ENCODE data around the gene NCOA3. TPM values are rescaled to one million over a fixed set of nuclear protein-coding genes. Genes with fewer than 3 reads are reported as not detected.

NCOA3 gene
- total RNA-seq, 8 experiments from 2014 or later, result 24.4 to 81.9 (median 31.1) TPM

DNA sequence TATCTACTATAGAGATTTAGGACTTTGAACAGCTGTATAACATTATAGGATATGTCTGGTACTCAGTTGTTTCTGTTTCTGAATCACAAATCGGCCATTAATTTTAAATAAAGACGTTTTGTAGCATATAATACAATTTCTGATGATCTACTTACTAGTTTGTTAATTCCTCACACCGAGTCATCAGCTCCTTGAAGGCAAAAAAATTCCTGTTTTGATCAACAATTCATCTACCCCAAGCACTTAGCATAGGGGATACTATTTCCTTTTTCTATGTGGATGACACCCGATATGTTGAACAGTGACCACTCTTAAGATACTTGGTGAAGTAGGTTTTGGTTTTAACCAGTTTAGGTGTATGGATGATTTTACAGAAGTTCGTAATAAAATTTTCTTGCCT is 107.3 kb downstream of the NCOA3 start:
- 45 to 100% (median 88%) methylated on average over 1 to 5 of the region's 5 CpGs for WGBS, 10 experiments
- H3K4me1 ChIP-seq (replicated peaks in 1 of 2), result peaks cover 10 to 22% of the 10 kb centered on the region in 2 donors
- in situ Hi-C loops (cut with MboI; ENCODE audit: low pct_unique_long_range_greater_than_20kb in 2 of 9, low sequenced_read_pairs in 9 of 9, unreplicated experiment in 9 of 9), result loop anchor here in 5 of 9 experiments (25.0 kb wide), 3 partner anchors 97 to 222 kb away; partner anchors contain the start of gene NCOA3 (in 2 of the 5)

DNA sequence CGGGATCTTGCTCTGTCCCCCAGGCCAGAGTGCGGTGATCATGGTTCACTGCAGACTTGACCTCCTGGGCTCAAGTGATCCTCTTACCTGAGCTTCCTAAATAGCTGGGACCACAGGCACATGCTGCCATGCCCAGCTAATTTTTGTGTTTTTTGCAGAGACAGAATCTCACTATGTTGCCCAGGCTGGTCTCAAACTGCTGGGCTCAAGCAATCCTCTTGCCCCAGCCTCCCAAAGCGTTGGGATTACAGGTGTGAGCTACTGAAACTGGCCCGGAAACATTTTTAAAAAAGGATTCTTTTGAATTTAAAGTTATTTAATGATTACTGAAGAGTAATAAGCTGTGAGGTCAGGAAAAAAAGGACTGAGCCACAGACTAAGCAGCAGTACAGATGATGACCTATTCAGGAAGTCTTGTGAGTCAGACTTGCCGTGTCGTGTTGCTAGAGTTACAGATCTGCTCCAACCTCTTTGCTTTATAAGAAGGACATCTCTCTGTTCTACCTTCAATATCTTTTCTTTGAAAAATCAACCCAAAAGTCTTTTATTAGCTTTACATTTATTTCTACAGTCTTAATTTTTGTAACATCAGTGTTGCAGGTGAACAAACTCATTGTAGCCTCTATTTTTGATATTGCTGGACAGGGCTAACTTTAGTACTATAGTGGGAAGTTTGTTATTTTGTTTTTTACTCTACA is 108.7 kb downstream of the NCOA3 start:
- in situ Hi-C loops (cut with MboI; ENCODE audit: low pct_unique_long_range_greater_than_20kb in 2 of 9, low sequenced_read_pairs in 9 of 9, unreplicated experiment in 9 of 9), result loop anchor here in 5 of 9 experiments (25.0 kb wide), 3 partner anchors 98 to 223 kb away; partner anchors contain the start of gene NCOA3 (in 2 of the 5)
- Histone ChIP-seq H3K27ac (no peak overlapping the region), H3K4me1 (replicated peaks in 1 of 2) (peaks cover 10 to 22% of the 10 kb centered on the region in 2 donors), H3K4me3 (no peak overlapping the region)
- peak in 7 of 8 experiments; percentile 15 to 91 (median 76) for ATAC-seq (replicated peaks in 6 of 8)
- WGBS, 10 experiments, result 7 to 100% (median 70%) methylated on average over 1 to 6 of the region's 6 CpGs; no CpG with 5 or more reads in 1 of the 10 experiments

More for the DNA sequence above, 107.3 kb downstream of the NCOA3 start:
- Histone ChIP-seq H3K27ac (no peak overlapping the region), H3K4me3 (no peak overlapping the region)
- ATAC-seq (replicated peaks in 6 of 8), result no peak

DNA sequence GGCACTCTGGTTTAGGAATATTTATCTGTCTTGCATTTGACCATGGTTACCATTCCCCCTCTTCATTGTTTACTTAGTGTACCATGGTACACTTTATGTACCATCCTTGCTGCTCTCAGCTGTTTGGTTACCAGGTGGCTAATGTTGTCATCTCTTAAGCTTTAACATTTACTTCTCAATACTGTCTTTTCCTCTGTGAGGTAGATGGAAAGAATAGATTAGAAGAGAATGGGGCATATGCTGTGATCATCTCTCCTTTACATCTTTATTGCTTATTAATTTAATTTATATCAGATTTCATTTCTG is 109.2 kb downstream of the NCOA3 start:
- Histone ChIP-seq H3K4me3 (no peak overlapping the region), H3K4me1 (replicated peaks in 1 of 2) (peaks cover 10 to 17% of the 10 kb centered on the region in 2 donors), H3K27ac (no peak overlapping the region)
- in situ Hi-C loops (cut with MboI; ENCODE audit: low pct_unique_long_range_greater_than_20kb in 2 of 9, low sequenced_read_pairs in 9 of 9, unreplicated experiment in 9 of 9), result loop anchor here in 5 of 9 experiments (25.0 kb wide), 3 partner anchors 99 to 224 kb away; partner anchors contain the start of gene NCOA3 (in 2 of the 5)
- peak in 3 of 8 experiments; percentile 9 to 55 (median 18) for ATAC-seq (replicated peaks in 6 of 8)

DNA sequence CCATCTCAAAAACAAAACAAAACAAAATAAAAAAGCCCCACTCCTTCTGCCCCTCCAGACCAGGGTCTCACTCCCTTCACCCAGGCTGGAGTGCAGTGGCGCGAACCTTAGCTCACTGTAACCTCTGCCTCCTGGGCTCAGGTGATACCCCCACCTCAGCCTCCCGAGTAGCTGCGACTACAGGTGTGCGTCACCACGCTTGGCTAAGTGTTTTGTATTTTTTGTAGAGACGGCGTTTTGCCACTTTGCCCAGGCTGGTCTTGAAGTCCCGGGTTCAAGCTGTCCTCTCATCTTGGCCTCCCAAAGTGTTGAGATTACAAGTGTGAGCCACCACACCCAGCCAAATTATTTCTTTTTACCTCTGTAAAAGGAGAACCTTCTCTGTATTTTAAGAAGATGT is 110.1 kb downstream of the NCOA3 start:
- peaks cover 3 to 8% of the 10 kb centered on the region in 2 donors for H3K4me1 ChIP-seq (replicated peaks in 1 of 2)
- H3K27ac ChIP-seq, result no peak overlapping the region
- 100% methylated on average over 2 to 6 of the region's 9 CpGs; no CpG with 5 or more reads in 4 of the 10 experiments for WGBS, 10 experiments
- ATAC-seq (replicated peaks in 6 of 8), result no peak
- H3K4me3 ChIP-seq, result no peak overlapping the region
- in situ Hi-C loops (cut with MboI; ENCODE audit: low pct_unique_long_range_greater_than_20kb in 2 of 9, low sequenced_read_pairs in 9 of 9, unreplicated experiment in 9 of 9), result loop anchor here in 5 of 9 experiments (25.0 kb wide), 3 partner anchors 99 to 224 kb away; partner anchors contain the start of gene NCOA3 (in 2 of the 5)

DNA sequence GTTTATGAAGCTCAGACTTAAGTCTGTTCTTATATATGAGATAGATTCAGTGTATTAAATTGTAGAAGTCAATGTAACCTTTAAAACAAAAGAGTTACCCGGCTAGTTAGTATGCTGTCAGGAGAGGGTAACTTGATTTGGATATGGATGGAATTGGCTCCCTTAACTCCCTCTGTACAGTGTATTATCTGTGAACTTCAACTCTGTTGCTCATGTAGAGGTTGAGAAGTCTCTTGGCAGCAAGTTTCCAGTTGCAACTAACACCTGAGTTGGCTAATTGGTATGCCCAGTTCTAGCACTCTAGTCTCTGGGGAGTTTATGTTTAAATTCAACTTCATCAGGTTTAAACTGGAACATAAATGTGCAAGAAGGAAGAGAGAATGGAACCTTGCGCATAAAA is 111.0 kb downstream of the NCOA3 start:
- in situ Hi-C loops (cut with MboI; ENCODE audit: low pct_unique_long_range_greater_than_20kb in 2 of 9, low sequenced_read_pairs in 9 of 9, unreplicated experiment in 9 of 9), result loop anchor here in 5 of 9 experiments (25.0 kb wide), 3 partner anchors 100 to 225 kb away; partner anchors contain the start of gene NCOA3 (in 2 of the 5)
- no peak for ATAC-seq (replicated peaks in 6 of 8)
- H3K4me3 ChIP-seq, result no peak overlapping the region
- WGBS, 10 experiments, result 85 to 100% (median 94%) methylated on average over 1 to 2 of the region's 2 CpGs; no CpG with 5 or more reads in 1 of the 10 experiments
- no peak overlapping the region for H3K27ac ChIP-seq
- no peaks in the 10 kb centered on the region for H3K4me1 ChIP-seq (replicated peaks in 1 of 2)

DNA sequence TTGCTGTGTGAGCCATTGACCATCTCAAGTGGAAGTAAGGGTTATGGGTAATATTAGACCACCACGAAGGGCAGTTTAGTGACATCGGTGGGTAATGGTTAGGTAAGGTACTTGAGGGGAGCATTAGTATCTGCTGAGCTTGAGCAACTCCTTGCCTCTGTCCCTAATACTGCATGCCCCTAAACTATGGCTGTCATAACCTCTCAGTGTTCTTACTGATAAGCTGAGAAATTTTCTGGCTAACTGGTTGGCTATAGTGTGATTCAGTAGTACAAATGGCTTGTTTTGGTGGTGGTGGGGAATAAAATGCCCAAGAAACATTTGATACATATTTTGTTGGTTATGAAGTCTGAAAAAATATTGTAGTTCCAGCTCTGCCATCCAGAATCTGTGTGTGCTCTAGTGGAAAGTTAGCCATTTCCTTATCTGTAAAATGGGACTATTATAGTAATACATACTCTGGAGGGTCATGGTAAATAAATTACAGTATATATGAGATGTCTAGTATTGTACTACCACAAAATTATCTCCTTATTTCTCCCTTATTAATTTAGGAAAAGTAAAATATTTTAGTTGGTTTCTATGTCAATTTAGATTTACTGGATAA is 113.1 kb downstream of the NCOA3 start:
- no peak for ATAC-seq (replicated peaks in 6 of 8)
- no peak overlapping the region for H3K27ac ChIP-seq
- H3K4me3 ChIP-seq, result no peak overlapping the region
- in situ Hi-C loops (cut with MboI; ENCODE audit: low pct_unique_long_range_greater_than_20kb in 2 of 9, low sequenced_read_pairs in 9 of 9, unreplicated experiment in 9 of 9), result loop anchor here in 5 of 9 experiments (25.0 kb wide), 3 partner anchors 103 to 228 kb away; partner anchors contain the start of gene NCOA3 (in 2 of the 5)
- H3K4me1 ChIP-seq (replicated peaks in 1 of 2), result no peaks in the 10 kb centered on the region
- 83 to 100% (median 100%) methylated on average over 1 to 2 of the region's 2 CpGs; no CpG with 5 or more reads in 4 of the 10 experiments for WGBS, 10 experiments

DNA sequence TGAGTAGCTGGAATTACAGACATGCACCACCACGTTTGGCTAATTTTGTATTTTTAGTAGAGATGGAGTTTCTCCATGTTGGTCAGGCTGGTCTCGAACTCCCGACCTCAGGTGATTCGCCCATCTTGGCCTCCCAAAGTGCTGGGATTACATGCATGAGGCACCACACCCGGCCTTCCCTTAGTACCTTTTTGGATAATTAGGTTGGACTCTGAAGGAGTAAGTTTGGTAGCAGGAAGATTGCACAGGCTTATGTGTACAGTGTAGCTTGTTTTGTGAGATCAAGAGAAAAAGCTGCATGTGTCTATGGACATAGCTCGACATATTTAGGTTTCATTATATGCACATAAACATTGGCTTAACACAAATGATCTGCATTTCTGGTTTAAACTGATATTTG is 116.8 kb downstream of the NCOA3 start:
- peaks cover 0 to 3% of the 10 kb centered on the region in 2 donors for H3K4me1 ChIP-seq (replicated peaks in 1 of 2)
- in situ Hi-C loops (cut with MboI; ENCODE audit: low pct_unique_long_range_greater_than_20kb in 2 of 9, low sequenced_read_pairs in 9 of 9, unreplicated experiment in 9 of 9), result loop anchor here in 5 of 9 experiments (25.0 kb wide), 3 partner anchors 106 to 231 kb away; partner anchors contain the start of gene NCOA3 (in 2 of the 5)
- no peak overlapping the region for H3K27ac ChIP-seq
- 0 to 100% (median 95%) methylated on average over 1 to 6 of the region's 6 CpGs; no CpG with 5 or more reads in 1 of the 10 experiments for WGBS, 10 experiments
- peak in 1 of 8 experiments; percentile 46 for ATAC-seq (replicated peaks in 6 of 8)
- no peak overlapping the region for H3K4me3 ChIP-seq

DNA sequence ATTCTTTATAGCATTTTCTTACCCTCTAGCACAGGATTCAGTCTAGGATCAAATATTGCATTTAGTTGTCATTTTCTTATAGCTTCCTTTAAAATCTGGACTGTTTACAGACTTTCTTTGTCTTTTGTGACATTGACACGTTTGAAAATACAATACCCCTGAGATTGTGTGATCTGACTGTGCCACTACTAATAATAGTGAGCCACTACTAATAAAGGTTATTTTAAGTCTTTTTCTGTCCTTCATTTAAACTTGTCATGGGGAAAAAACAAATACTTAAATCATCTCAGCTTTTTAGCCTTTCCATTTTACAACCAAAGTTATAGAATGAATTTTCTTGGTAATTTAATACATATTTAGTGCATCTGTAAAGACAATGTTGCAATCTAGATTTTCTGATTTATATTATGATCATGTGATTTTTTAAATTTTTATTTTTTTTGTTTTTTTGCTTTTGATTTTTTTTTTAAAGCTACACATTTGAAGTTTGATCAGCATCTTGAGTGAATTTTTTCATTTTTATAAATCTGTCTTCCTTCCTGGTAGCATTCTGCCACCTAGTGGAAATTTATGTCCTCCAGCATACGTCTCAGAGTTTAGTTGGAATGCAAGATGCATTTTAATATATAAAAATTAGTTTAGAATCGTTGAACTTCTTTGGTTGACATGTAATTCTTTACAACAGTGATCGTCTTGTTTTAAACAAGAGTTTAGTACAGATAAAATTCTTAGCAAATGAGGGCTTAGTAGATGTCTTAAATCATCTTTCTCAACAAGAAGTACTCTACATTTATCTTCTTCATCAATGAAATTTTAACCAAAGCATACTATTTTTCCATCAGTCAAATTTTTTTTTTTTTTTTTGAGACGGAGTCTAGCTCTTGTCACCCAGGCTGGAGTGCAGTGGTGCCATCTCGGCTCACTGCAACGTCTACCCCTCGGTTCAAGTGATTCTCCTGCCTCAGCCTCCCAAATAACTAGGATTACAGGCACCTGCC is 119.4 kb downstream of the NCOA3 start:
- peak in 4 of 8 experiments; percentile 12 to 50 (median 29) for ATAC-seq (replicated peaks in 6 of 8)
- peaks cover 0 to 3% of the 10 kb centered on the region in 2 donors for H3K4me1 ChIP-seq (replicated peaks in 1 of 2)
- in situ Hi-C loops (cut with MboI; ENCODE audit: low pct_unique_long_range_greater_than_20kb in 2 of 9, low sequenced_read_pairs in 9 of 9, unreplicated experiment in 9 of 9), result loop anchor here in 5 of 9 experiments (10.0 to 25.0 kb wide), 4 partner anchors 109 to 234 kb away; partner anchors contain the start of gene NCOA3 (in 2 of the 5)
- H3K4me3 ChIP-seq, result no peak overlapping the region
- no peak overlapping the region for H3K27ac ChIP-seq
- WGBS, 10 experiments, result 20 to 60% (median 41%) methylated on average over 2 to 8 of the region's 8 CpGs

DNA sequence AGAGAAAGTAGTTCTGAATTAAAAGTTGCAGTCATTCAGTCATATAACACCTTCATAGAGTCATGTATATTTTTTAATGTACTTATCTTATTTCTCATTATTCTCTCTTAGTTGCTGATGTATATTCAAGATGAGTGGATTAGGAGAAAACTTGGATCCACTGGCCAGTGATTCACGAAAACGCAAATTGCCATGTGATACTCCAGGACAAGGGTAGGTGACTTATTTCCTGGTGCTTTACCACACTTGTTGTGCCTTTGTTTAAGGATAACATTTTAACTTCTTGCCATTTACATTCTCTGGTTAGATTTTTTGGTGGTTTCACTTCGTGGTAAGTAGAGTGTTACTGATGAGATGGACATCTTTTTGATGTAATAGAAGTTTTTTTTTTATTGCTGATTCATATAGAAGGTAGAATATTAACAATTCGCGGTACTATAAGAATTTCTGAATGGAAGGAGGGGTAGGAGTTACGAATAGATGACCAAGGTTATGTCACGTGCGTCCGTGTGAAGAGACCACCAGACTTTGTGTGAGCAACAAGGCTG is 120.5 kb downstream of the NCOA3 start:
- H3K27ac ChIP-seq, result no peak overlapping the region
- no peak overlapping the region for H3K4me3 ChIP-seq
- WGBS, 10 experiments, result 44 to 100% (median 91%) methylated on average over 2 to 9 of the region's 9 CpGs; no CpG with 5 or more reads in 2 of the 10 experiments
- peaks cover 0 to 3% of the 10 kb centered on the region in 2 donors for H3K4me1 ChIP-seq (replicated peaks in 1 of 2)
- in situ Hi-C loops (cut with MboI; ENCODE audit: low pct_unique_long_range_greater_than_20kb in 2 of 9, low sequenced_read_pairs in 9 of 9, unreplicated experiment in 9 of 9), result loop anchor here in 5 of 9 experiments (10.0 to 25.0 kb wide), 4 partner anchors 110 to 235 kb away; partner anchors contain the start of gene NCOA3 (in 2 of the 5)
- ATAC-seq (replicated peaks in 6 of 8), result peak in 1 of 8 experiments; percentile 17

DNA sequence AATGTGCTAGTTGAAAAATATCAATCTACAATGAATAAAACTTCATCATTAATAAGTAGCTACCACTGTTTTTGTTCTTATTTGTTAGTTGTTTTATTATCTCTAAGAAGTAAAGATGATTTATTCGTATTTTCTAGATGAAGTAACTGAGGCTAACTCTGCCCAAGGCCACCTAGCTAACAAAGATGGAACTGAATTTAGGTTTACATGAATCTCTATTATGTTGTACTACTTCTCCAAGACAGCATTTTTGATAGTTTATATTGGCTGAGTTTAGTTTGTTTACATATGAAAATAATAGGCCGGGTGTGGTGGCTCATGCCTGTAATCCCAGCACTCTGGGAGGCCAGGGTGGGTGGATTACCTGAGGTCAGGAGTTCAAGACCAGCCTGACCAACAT is 121.5 kb downstream of the NCOA3 start:
- Histone ChIP-seq H3K27ac (no peak overlapping the region), H3K4me1 (replicated peaks in 1 of 2) (peaks cover 0 to 3% of the 10 kb centered on the region in 2 donors), H3K4me3 (no peak overlapping the region)
- in situ Hi-C loops (cut with MboI; ENCODE audit: low pct_unique_long_range_greater_than_20kb in 2 of 9, low sequenced_read_pairs in 9 of 9, unreplicated experiment in 9 of 9), result loop anchor here in 5 of 9 experiments (10.0 to 25.0 kb wide), 4 partner anchors 111 to 236 kb away; partner anchors contain the start of gene NCOA3 (in 2 of the 5)
- peak in 3 of 8 experiments; percentile 34 to 65 (median 63) for ATAC-seq (replicated peaks in 6 of 8)
- WGBS, 10 experiments, result 7 to 100% (median 98%) methylated on average over 1 to 2 of the region's 2 CpGs

DNA sequence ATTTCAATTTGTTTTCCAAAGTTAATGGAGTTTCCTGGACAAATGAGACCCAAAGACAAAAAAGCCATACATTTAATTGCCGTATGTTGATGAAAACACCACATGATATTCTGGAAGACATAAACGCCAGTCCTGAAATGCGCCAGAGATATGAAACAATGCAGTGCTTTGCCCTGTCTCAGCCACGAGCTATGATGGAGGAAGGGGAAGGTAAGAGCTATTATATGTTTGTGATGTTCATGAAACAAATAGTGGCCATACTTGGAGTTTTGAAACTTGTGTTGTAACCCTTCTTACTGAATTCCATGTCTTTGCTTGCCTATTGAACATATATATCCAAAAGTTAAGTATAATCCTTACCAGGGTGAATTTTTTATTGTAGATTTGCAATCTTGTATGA is 125.9 kb downstream of the NCOA3 start:
- WGBS, 10 experiments, result 79 to 100% (median 93%) methylated on average over 1 to 4 of the region's 4 CpGs; no CpG with 5 or more reads in 1 of the 10 experiments
- Histone ChIP-seq H3K27ac (no peak overlapping the region), H3K4me3 (no peak overlapping the region), H3K4me1 (replicated peaks in 1 of 2) (no peaks in the 10 kb centered on the region)
- in situ Hi-C loops (cut with MboI; ENCODE audit: low pct_unique_long_range_greater_than_20kb in 2 of 9, low sequenced_read_pairs in 9 of 9, unreplicated experiment in 9 of 9), result loop anchor here in 1 of 9 experiments (10.0 kb wide), 1 partner anchor 233 kb away; no protein-coding TSS in a partner anchor
- no peak for ATAC-seq (replicated peaks in 6 of 8)

All from motor neuron (in vitro differentiated cells).